GM18507 (cell line): ENCODE measurements around the gene PLEKHN1.
"Not testable (repeated sequence)": the region's sequence is repeated elsewhere in the genome, so short reads cannot be mapped to it uniquely, and the experiment has no call there.

Source experiments
- DNase-seq: peaks from one replicate; pipeline ENCODE4 v3.0.0; 2011; ENCODE audit warnings: low read depth; ENCODE audit not compliant: insufficient read length; ENCODE audit errors: extremely low spot score
- FAIRE-seq: peaks from 2 replicates; lab custom pipeline; 2011; peaks lifted over from hg19 to GRCh38; lab: Jason Lieb, UNC

The PLEKHN1 gene

GRCh38 chr1:941015-941587 is 25.2 kb upstream of the PLEKHN1 start:
- DNase-seq, result no peak
- no peak for FAIRE-seq

- FAIRE-seq, result no peak
- DNase-seq, result no peak
Measured at GRCh38 chr1:941588-942383, 24.5 kb upstream of the PLEKHN1 start.

GRCh38 chr1:942411-942821 is 23.9 kb upstream of the PLEKHN1 start:
- DNase-seq (no peak), FAIRE-seq (no peak)

- DNase-seq (no peak), FAIRE-seq (no peak)
Measured at GRCh38 chr1:942864-943533, 23.3 kb upstream of the PLEKHN1 start.

- no peak for DNase-seq
- FAIRE-seq, result no peak
Measured at GRCh38 chr1:943545-944340, 22.5 kb upstream of the PLEKHN1 start.

GRCh38 chr1:944341-945325 is 21.6 kb upstream of the PLEKHN1 start:
- FAIRE-seq (no peak), DNase-seq (no peak)

GRCh38 chr1:945688-946556 is 20.4 kb upstream of the PLEKHN1 start:
- DNase-seq (no peak), FAIRE-seq (no peak)

- FAIRE-seq, DNase-seq: not testable (repeated sequence)
Measured at GRCh38 chr1:946811-947210, 19.5 kb upstream of the PLEKHN1 start.

GRCh38 chr1:947958-948357 is 18.3 kb upstream of the PLEKHN1 start:
- DNase-seq, result no peak
- FAIRE-seq, result no peak

GRCh38 chr1:950268-950667 is 16.0 kb upstream of the PLEKHN1 start:
- DNase-seq (no peak), FAIRE-seq (no peak)

GRCh38 chr1:950881-951280 is 15.4 kb upstream of the PLEKHN1 start:
- FAIRE-seq, result no peak
- DNase-seq, result no peak

GRCh38 chr1:951364-951763 is 14.9 kb upstream of the PLEKHN1 start:
- DNase-seq, result no peak
- no peak for FAIRE-seq

- no peak for FAIRE-seq
- no peak for DNase-seq
Measured at GRCh38 chr1:952201-952600, 14.1 kb upstream of the PLEKHN1 start.

- DNase-seq (no peak), FAIRE-seq (no peak)
Measured at GRCh38 chr1:952603-953002, 13.7 kb upstream of the PLEKHN1 start.

GRCh38 chr1:953524-954320 is 12.6 kb upstream of the PLEKHN1 start:
- FAIRE-seq, result no peak
- no peak for DNase-seq

- FAIRE-seq (no peak), DNase-seq (no peak)
Measured at GRCh38 chr1:954927-955326, 11.4 kb upstream of the PLEKHN1 start.

GRCh38 chr1:955474-955873 is 10.8 kb upstream of the PLEKHN1 start:
- FAIRE-seq (no peak), DNase-seq (no peak)
